ENCODE measurements around the gene ABCC12.
"Not testable (repeated sequence)": the region's sequence is repeated elsewhere in the genome, so short reads cannot be mapped to it uniquely, and the experiment has no call there.

Gene ABCC12

DNA sequence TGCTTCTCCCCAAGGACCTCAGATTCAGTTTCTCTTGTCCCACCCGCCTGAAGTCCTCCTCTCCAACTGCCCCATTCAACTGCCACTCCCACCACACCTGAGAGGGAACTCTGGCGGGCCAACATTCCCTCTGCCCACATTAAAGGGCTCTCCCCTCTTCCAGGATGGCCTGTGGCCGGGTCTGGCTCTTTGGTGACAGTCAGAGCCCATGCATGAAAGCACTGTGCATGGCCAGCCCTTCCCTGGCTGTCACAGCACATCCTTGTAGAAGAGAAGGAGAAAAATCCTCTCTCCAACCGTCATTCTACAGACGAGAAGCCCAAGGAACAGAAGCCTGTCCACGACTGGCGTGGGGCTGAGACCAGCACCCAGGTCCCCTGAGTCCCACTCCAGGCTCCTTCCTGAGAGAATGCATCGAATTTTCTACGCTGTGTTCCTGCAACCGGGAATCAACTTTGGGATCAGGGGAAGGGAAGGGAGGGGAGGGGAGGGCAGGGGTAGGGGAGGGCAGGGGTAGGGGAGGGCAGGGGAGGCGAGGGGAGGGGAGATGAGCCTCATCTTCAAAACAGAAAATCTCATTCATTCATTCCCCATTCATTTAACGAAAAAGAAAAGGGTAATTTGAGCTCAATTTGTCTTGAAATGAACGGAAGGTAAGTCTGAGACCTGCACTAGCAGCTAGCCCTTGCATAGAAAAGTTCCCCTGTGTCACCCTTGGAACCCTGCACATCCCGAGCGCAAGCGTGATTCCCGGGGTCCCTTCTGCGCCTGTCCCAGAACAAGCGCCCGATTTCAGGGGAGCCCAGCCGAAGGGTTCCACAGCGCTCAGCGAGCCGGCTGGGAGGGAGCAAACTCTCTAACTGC, at the start of gene ABCC12:
Gene ABCC12, minus strand, starts transcription at position 68 of the 864 bp plus-strand sequence. CDS start 9,569 bp downstream, outside the sequence.
- DNase-seq = no peak

DNA sequence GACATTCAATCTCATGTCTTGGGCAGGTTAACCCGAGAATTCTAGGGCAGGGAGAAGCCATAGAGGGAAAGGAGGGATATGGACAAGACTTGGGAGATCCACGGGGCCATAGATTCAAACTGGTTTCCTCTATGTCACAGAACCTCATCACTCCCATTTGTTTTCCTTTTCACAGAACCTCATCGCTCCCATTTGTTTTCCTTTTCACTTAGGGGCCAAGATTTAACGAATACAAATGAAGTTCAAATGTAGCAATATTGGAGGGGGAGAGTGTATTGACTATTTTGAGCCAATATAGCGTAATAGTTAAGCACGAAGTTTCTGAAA, 49.0 kb upstream of the ABCC12 start:
- no peak for DNase-seq

DNA sequence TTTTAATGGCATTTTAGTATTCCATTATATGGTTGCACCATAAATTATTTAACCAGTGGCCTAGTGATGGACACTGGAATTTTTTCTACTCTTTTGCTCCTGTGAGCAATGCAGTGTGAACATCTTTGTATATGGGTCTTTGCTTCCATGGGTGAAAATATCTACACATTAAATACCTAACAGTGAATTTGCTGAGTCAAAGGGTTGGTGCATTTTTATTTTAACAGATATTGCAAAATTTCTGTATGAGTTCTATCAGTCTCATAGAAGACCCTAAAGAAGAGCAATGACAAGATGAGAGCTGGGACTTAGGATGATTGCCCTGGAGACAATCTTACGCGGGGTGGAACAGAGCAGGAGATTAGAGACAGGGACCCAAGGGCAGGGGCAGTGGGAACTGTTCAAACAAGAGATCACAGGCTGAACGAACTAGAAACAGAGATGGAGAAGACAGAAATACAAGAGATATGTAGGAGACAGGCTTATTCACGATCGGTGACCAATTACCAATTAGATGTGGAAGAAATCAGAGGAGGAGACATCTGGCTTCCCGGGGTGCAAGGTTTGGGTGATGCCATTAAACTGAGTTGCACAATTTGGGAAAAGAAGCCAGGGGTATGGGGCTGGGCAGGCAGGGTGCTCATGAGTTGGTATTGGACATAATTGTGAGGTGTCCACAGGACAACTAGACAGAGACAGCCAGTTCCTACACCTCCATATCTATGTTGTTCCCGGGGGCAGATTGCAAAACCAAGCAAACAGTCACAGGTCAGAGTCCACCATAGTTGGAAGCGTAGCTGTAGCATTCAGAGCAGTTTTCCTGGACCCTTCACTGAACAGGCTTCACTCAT, 48.4 kb upstream of the ABCC12 start:
- DNase-seq = no peak

DNA sequence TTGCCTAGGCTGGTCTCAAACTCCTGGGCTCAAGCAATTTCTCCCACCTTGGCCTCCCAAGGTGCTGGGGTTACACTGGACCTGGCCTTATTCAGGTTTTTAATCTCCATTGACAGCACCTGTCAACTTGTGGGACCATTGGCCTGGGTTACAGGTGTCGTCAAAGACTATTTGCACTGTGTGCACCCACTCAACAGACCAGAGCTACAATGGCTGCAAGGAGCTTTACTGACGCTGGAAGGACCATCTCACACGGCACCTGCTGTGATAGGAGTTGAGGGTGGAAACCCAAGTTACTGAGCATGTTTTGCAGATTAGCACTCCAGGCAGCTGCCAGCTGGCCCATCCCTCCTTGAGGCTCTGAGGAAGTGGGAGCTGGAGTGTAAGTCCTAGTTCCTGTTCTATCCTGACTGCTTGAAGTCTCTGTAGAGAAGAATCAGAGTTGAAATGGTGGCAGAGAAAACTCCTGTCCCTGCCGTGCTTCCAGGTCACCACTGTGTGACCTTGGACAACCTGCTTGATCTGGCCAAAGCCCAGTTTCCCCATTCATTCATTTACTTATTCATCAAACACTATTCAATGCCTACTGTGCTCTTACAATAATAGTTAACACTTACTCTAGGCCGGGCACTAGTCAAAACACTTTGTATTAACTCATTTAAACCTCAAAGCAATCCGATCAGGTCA, 45.9 kb upstream of the ABCC12 start:
- DNase-seq = no peak

DNA sequence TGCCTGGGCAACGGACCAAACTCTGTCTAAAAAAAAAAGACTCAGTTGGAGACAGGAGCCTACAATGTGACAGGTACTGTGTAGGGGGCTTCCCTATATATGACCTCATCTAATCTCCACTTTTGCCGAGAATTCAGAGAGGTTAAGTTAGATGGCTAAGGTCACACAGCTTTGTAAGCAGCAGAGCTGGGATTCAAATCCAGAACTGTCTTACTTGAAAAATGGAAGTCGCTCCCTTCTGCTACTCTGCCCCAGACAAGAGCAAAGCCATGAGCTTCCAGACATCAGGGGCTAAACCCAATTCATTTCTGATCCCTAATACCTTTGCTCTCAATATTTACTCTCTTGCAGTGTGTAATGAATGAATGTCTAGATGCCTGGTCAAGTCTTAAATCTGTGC, 41.5 kb upstream of the ABCC12 start:
- no peak for DNase-seq

DNA sequence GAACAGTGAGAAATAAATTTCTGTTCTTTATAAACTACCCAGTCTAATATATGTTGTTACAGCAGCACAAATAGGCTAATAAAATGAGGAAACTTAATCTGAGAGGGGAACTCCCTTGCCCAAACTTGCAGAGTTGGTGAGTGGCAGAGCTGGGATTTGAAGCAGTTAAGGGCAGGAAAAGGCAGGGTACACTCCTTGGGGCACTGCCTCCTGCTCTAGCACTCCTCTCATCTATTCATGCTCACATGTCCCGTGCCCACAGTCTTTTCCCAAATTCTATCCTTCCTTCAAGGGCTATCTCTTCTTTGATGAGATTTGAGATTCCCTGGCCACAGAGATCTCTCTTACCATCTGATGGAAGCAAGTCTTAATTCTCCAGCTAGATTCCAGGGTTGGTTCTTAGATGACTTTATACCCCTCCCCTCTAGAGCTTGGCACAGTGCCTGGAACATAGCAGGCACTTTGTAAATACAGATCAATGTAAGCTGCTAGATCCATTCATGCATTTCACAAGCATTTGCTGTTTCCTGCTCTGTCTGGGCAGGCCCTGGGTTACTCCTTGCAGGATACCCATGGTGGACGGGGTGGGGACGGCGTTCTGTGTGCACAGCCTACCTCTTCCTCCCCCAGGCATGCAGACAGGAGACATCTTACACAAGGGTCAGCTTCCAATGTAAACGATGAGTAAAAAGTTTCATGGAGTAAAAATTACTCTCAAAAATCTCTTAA, 39.2 kb upstream of the ABCC12 start:
- peak; percentile 11 for DNase-seq

DNA sequence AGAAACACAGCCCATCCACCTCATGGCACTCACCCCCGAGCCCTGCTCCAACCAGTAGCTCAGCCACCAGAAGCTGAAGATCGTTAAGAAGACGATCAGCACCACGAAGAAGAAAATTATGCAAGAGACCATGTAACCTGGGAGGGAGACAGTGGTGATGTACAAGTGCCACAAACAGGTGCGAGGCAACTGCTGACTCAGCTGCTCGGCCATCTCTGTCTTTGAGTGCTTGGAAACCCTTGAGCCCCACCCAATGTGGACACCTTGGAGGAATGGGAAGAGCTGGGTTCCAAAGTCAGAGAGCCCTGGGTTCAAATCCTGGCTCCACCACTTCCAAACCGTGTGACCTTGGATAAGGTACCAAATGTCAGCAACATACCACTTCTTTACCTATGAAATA, 38.1 kb upstream of the ABCC12 start:
- no peak for DNase-seq

DNA sequence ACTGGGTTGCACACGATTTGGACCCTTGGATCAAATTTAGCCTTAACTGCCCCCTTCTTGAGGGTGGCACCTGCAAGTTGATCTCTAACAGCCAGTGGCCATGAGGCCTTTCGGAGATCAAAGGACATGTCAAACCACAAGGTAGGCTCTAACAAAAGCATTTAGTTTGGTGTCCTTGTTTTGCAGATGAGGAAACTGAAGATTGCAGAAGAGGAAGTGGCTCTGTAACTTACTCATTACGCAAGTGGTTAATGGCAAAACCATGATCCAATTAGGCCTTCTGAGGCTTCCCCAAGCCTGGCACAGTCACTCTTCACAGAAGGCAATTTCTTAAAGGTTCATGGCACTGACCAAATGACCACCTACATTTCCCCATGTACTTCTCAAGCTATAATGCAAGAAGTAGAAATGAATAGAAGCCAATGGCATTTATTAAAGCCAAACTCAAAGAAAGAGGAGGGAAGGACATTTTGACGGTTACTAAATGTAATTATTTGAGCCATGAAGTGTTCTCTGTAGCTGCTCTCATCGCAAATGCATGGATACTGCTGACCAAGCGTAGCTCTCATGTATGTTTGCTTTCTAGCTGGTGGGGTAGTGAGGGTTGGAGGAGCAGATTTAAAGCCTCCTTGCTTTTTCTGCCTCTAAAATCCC, 32.8 kb upstream of the ABCC12 start:
- no peak for DNase-seq

DNA sequence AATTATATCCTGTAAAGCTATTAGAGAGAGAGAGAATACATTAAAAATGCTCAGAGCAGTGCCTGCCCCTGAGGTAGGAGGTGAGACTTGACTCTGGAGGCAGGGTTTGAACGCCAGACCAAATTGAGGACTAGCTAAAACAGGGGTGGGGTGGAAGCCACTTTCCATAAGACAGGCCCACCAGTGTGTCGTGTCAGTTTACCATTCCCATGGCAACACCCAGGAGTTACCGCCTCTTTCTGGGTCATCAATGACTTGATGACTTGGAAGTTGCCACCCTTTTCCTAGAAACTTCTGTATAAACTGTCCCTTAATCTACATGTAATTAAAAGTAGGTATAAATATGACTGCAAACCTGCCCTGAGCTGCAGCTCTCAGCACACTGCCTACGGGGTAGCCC, 32.0 kb upstream of the ABCC12 start:
- no peak for DNase-seq

DNA sequence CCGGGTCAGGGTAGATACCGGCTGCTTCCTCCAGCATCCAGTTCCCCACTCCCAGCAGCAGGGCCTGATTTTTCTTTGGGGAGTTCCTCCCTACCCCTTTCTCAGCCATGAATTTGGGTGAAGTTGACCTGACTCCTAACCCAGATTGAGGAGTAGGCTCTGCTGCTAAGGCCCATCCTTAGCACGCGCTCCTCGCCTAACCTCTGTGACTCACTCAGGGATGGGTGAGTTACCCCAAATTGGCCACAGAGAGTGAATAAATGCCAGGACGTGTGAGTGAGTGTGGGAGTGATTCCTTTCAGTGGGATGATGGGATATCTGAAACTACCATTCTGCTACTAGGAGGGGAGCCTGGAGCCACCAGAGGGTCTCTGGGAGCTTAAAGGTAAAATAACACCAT, 28.9 kb upstream of the ABCC12 start:
- no peak for DNase-seq

DNA sequence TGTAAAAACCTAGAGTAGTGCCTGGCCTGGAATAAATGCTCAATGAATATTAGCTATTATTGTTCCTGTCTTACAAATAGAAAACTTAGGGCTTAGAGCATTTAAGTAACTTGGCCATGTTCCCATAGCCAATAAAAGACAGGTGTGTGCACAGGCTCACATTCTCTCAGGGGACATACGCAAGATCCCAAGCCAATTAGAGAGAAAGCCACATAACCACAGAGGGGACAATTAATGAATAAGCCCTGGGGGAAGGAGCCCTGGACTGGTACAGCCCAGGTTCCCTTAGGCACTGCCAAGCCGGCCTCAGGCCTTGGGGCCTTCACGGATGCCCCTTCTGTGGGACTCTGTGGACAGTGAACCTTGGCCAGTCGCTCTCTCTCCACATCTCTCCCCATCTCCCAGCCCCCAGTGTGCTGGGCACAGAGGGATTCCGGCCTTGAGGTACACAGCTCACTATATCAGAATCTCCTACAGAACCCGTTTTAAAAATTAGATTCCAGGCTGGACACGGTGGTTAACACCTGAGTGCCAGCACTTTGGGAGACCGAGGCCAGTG, 27.3 kb upstream of the ABCC12 start:
- no peak for DNase-seq

DNA sequence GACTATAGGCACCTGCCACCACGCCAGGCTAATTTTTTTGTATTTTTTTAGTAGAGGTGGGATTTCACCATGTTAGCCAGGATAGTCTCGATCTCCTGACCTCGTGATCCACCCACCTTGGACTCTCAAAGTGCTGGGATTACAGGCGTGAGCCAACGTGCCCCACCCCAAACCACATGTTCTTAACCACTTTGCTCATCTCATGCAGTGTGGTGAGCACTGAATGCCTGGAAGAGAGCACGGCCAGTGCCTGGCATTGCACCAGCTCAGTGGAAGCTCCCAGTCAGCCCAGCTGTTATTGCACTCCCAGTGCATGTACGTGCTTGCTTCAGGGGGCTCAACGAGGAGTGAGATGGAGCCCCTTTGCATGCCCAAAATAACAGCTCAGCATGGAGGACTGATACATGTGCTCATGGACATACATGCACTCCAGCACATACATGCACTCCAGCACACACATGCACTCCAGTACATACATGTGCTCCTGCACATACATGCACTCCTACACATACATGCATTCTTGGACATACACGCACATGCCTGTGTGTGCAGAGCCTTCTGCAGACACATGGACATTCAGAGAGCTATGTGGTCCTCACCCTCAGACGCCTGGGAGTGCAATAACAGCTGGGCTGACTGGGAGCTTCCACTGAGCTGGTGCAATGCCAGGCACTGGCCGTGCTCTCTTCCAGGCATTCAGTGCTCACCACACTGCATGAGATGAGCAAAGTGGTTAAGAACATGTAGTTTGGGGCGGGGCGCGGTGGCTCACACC, 26.1 kb upstream of the ABCC12 start:
- not testable (repeated sequence) for DNase-seq

DNA sequence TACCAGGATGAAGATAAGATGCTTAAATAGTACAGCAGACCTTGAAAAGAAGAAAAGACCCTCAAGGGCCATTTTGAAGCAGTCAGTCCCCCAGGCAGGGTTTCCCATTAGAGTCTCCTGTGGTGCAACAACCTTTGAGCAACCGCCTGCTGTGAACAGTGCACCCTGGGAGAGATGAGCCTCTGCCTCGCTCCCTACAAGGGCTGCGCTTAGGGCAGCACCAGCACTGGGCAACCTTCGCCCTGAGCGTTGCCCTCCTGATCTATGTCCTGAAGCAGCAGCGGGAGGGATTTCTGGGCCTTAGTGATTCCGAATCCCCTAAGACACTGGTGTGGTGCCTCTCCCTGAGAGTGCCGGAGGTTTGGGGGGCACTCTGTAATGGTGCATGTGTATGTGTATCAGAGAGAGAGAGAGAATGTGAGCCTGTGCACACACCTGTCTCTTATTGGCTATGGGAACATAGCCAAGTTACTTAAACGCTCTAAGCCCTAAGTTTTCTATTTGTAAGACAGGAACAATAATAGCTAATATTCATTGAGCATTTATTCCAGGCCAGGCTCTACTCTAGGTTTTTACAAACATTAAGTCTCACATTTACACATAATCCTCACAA, 25.2 kb upstream of the ABCC12 start:
- no peak for DNase-seq

DNA sequence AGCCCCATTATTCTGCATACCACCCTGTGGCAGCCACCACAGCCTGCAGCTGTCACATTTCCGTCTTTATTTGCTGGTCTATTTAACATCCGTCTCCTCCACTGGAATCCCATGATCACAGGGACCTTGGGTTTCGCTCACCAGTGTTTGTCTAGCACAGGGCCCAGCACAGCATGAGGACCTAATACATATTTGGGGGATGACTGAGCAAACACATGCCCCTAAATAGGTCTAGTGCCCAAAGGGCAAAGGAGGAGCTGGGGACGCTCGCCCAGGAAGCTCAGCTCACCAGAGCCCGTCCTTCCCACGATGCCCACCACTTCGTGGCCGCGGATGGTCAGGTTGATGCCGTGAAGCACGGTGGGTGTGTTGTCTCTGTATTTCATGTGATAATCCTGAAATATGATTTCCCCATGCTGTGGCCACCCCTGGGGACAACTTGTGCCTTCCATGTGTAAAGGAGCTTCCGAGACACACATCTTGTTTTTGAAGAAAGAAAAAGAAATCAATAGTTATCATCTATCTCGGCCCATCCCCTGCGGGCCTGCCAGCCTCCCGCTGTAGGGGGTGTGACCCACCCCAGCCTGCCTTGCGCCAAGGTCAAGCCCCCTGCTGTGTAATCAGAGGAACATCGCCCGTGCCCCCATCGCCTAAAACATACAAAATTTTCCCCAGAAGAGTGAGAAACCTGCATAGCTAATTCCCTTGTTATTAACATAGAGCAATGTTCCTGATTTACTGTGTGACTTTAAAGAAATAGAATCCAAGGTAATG, 21.0 kb upstream of the ABCC12 start:
- no peak for DNase-seq

DNA sequence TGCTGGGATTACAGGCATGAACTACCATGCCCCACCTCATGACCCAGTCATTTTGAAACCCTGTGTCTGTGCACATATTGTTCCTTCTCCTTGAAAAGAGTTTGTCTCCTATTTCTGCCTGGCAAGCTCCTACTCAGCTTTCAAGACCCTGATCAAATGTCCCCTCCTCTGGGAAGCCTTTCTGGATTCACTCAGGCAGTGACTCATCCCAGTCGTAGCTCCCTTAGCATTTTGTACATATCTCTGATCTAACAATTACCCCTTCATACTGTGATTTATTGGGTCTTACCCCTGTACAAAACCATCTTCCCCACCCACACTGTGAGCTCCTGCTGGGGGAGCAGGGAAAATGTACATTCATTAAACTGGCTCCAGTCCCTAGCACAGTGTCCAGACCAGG, 18.1 kb upstream of the ABCC12 start:
- DNase-seq = no peak

DNA sequence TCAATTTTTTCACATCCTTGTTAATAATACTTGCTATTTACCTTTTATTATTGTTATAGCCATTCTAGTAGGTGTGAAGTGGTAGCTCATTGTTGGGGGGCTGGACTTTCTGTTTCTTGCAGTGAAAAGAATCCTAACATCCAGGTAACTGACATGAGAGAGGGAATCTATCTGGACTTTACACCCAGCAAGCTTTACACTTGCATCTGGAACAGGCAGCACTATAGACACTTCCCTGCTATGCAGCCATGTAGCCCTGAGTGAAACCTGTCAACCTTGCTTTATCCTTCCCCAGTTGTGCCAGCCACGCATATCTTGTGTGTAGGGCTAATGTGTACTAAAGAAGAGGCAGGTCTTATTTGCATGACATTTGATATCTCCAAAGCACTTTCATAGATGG, 16.9 kb upstream of the ABCC12 start:
- no peak for DNase-seq

DNA sequence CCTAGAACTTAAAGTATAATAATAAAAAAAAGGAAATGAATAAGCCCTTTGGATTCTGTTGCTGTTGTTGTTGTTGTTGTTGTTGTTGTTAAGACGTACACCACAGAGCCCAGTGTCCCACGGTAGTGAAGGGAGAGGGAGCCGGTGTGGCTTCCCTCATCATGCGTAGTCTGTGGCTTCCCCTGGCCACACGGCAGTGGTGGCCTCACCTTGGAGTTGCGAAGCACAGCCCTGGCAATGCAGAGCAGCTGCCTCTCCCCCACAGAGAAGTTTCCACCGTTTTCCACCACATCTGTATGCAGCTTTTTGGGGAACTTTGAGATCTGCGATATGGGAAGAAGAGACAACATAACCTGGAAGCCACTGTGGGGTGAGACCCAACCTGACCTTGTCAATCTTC, 14.1 kb upstream of the ABCC12 start:
- no peak for DNase-seq

DNA sequence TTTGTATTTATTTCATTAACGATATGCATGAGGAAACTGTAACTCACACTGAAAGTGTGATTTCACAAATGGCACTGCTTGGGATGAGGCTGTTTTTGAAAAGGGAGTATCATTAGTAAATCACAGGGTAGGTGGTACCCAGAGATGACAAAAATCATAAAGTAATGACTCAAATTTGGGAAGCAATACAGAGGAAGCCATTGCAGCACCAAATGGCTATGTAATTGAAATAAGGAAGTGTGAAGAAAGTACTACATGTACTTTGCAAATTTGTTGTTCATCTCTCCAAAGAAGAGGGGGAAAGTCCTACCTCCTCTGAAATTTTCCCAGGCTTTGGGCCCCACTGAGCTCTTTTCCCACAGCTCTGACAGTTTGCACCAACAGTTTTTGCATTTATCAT, 12.3 kb upstream of the ABCC12 start:
- no peak for DNase-seq

DNA sequence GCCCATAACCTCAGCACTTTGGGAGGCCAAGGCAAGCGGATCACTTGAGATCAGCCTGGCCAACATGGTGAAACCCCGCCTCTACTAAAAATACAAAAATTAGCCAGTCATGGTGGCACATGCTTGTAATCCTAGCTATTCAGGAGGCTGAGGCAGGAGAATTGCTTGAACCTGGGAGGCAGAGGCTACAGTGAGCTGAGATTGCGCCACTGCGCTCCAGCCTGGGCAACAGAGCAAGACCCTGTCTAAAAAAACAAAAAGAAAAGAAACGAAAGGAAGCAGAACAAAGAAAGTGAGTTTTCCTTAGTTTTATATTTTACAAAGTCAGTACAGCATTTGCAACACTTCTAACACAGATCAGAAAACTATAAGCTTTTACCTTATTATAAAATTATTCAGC, 10.8 kb upstream of the ABCC12 start:
- not testable (repeated sequence) for DNase-seq
